ENCODE results near the gene TBX18. TPM values are rescaled to one million over a fixed set of nuclear protein-coding genes. Genes with fewer than 3 reads are reported as not detected.

Gene TBX18
- total and polyA plus RNA-seq, 10 of the 15 experiments (the other 5 are each of a cell fraction or from before 2014, with no cell fraction given): 0.03 to 6.1 (median 0.17) TPM; not detected in 6

DNA sequence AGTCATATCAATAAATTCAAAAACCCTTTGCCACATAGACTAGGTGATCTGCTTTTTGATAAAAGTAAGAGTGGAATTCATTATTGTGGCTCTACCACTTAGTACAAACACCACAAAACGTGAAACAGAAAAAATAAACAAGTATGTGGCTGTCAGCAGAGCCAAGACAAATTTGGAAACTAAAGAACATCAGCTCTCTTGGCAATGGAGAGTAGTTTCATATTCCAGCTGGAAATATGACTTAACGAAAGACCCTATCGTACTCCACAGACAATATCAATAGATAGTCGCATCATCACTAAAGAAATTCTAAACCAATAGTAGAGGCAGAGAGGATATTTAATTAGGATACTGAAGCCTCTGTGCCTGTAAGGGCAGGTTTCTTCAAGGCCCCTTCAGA lies 20.8 kb downstream of the TBX18 start (continued):
- TF ChIP-seq SMC3 (IDR thresholded peaks at IDR 0.05; ENCODE audit: borderline replicate concordance, low read length) (no peak), MXI1 (IDR thresholded peaks at IDR 0.05; ENCODE audit: low read depth, low read length) (no peak), RCOR1 (conservative IDR thresholded peaks at IDR 0.05; ENCODE audit: low read depth, low read length) (no peak), SREBF2 (IDR thresholded peaks at IDR 0.05; ENCODE audit: low read length) (no peak), FOS (IDR thresholded peaks at IDR 0.05; ENCODE audit: borderline replicate concordance, extremely low read depth, insufficient read length) (no peak)
- TF ChIP-seq, protein P1, sequence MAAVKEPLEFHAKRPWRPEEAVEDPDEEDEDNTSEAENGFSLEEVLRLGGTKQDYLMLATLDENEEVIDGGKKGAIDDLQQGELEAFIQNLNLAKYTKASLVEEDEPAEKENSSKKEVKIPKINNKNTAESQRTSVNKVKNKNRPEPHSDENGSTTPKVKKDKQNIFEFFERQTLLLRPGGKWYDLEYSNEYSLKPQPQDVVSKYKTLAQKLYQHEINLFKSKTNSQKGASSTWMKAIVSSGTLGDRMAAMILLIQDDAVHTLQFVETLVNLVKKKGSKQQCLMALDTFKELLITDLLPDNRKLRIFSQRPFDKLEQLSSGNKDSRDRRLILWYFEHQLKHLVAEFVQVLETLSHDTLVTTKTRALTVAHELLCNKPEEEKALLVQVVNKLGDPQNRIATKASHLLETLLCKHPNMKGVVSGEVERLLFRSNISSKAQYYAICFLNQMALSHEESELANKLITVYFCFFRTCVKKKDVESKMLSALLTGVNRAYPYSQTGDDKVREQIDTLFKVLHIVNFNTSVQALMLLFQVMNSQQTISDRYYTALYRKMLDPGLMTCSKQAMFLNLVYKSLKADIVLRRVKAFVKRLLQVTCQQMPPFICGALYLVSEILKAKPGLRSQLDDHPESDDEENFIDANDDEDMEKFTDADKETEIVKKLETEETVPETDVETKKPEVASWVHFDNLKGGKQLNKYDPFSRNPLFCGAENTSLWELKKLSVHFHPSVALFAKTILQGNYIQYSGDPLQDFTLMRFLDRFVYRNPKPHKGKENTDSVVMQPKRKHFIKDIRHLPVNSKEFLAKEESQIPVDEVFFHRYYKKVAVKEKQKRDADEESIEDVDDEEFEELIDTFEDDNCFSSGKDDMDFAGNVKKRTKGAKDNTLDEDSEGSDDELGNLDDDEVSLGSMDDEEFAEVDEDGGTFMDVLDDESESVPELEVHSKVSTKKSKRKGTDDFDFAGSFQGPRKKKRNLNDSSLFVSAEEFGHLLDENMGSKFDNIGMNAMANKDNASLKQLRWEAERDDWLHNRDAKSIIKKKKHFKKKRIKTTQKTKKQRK (IDR thresholded peaks at IDR 0.05; ENCODE audit: low read depth, low read length): no peak

DNA sequence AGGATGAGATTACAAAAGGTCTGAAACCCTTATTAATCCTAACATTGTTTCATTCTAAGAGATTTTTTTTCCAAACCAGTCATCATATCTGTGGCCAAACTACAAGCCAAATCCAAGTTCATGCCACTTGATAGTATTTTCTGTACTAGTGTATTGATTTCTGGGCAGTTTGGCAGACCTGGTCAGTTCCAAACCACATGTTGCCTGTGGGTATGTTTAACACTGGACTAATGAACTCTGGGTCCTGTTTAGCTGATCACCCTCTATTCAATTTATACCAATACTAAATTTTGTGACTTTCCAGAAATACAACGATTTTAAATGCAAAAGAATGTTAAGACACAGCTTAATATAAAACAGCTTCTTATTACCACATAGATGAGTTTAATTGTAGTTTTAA lies 24.0 kb downstream of the TBX18 start:
- H3K9ac ChIP-seq (ENCODE audit: control insufficient read depth, insufficient read depth, low read length): no peak overlapping the region
- CTCF ChIA-PET: interaction anchor here (1.1 to 1.3 kb wide), 2 partner anchors 222 to 312 kb away, joined by 3 read pairs; no protein-coding TSS in a partner anchor
- DNase-seq (ENCODE audit: low read depth, low spot score) (no peak), FAIRE-seq (no peak), ATAC-seq (no peak)
- H2AFZ ChIP-seq (ENCODE audit: control insufficient read depth, low read depth, low read length): no peak overlapping the region
- RAD21 ChIA-PET (ENCODE audit: unreplicated experiment): no interaction called here
- no peaks in the 10 kb centered on the region for H3K79me2 ChIP-seq (ENCODE audit: control insufficient read depth, insufficient read depth, low read length)
- POLR2A ChIA-PET: no interaction called here
- in situ Hi-C loops (cut with MboI): no loop called here
- BruUV-seq (replicated peaks): no TSS peak
- no peaks in the 10 kb centered on the region for H4K20me1 ChIP-seq (ENCODE audit: control insufficient read depth, insufficient read depth)
- H3K4me2 ChIP-seq (ENCODE audit: control insufficient read depth, insufficient read depth): no peak overlapping the region
- TF ChIP-seq, protein P2, sequence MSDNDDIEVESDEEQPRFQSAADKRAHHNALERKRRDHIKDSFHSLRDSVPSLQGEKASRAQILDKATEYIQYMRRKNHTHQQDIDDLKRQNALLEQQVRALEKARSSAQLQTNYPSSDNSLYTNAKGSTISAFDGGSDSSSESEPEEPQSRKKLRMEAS (IDR thresholded peaks at IDR 0.05; ENCODE audit: low read depth, low read length): no peak
- TF ChIP-seq RAD21 (IDR thresholded peaks at IDR 0.05; ENCODE audit: insufficient read depth, low read depth, low read length) (no peak), CTCF (IDR thresholded peaks at IDR 0.05 in 2 of 3, conservative IDR thresholded peaks at IDR 0.05 in 1 of 3; ENCODE audit: control insufficient read depth in 2 of 3, extremely low read depth in 1 of 3, insufficient read depth in 1 of 3, low read depth in 3 of 3, low read length in 3 of 3) (no peak), ZNF24 (IDR thresholded peaks at IDR 0.05) (no peak)
- H3K4me3 ChIP-seq: no peak overlapping the region
- H3K9me3 ChIP-seq (replicated peaks; ENCODE audit: control insufficient read depth, insufficient read depth, low read length): no peaks in the 10 kb centered on the region
- 0% methylated on average over 1 of the region's 1 CpG for WGBS (ENCODE audit: insufficient coverage, insufficient replicate concordance, low lambda C conversion rate, missing lambda C conversion rate)
- H3K36me3 ChIP-seq (ENCODE audit: control insufficient read depth in 2 of 2, insufficient read depth in 2 of 2, low read length in 1 of 2): no peaks in the 10 kb centered on the region
- no peaks in the 10 kb centered on the region for H3K27me3 ChIP-seq (replicated peaks in 1 of 2; ENCODE audit: control insufficient read depth in 2 of 2, insufficient read depth in 2 of 2, low read length in 1 of 2)
- no peak overlapping the region for H3K27ac ChIP-seq (ENCODE audit: control insufficient read depth, insufficient read depth)
- intact Hi-C loops (cut with micrococcal nuclease; ENCODE audit: unreplicated experiment): no loop called here
- no peaks in the 10 kb centered on the region for H3K4me1 ChIP-seq (ENCODE audit: control insufficient read depth, insufficient read depth, low read length)
- SMC1A ChIA-PET (ENCODE audit: uncharacterized antibody, unreplicated experiment): no interaction called here

Measured in GM12878 (cell line).